ENCODE data around the gene SPIRE2. TPM values are rescaled to one million over a fixed set of nuclear protein-coding genes. Genes with fewer than 3 reads are reported as not detected.

Gene SPIRE2
- polyA plus RNA-seq, 1 donor (not counting 4 experiments of a cell fraction or from before 2014, with no cell fraction given), result 1.1 TPM

DNA sequence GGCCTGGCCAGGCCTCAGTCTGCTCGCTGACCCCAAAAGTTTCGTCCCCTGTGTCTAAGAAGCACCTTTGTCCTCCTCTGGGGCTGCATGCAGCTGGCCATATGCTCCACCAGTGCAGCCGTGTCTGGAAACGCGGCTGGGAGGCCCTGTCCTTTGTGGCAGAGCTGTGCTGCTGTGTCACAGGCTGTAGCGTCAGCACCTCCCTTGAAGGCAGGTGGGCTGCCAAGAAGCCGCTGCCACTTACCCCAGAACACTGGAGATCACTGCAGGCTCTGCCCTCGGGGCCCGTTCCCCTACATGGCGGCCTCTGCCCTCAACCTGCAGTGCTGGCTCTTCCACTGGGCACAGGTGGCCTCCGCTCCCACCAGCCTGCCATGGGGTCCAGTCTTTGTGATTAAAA, 74.7 kb downstream of the SPIRE2 start:
- no peak overlapping the region for H3K4me2 ChIP-seq (ENCODE audit: control insufficient read depth, extremely low read depth, insufficient read depth, low read depth, low read length)
- dilution Hi-C loops (cut with MboI; ENCODE audit: extremely low pct_ligation_motif_present, low sequenced_read_pairs), result no loop called here
- H3K79me2 ChIP-seq (ENCODE audit: control insufficient read depth, insufficient read depth, low read length), result no peaks in the 10 kb centered on the region
- H3K27me3 ChIP-seq (ENCODE audit: control insufficient read depth, extremely low read depth, insufficient read depth, low read length), result no peaks in the 10 kb centered on the region
- peaks cover 4% of the 10 kb centered on the region for H4K20me1 ChIP-seq (ENCODE audit: control insufficient read depth, extremely low read depth, insufficient read depth, low read length)
- no peaks in the 10 kb centered on the region for H3K4me1 ChIP-seq (ENCODE audit: control insufficient read depth, extremely low read depth, insufficient read depth, low read length)
- H3K9me3 ChIP-seq (ENCODE audit: control insufficient read depth, low read depth, low read length), result no peaks in the 10 kb centered on the region
- H3K36me3 ChIP-seq (ENCODE audit: control insufficient read depth in 2 of 2, extremely low read depth in 1 of 2, insufficient read depth in 2 of 2, low read length in 2 of 2), result peaks cover 30 to 47% of the 10 kb centered on the region in 2 experiments
- H3K4me3 ChIP-seq (ENCODE audit: control insufficient read depth in 2 of 3, extremely low read depth in 1 of 3, insufficient read depth in 2 of 3, low read depth in 1 of 3, low read length in 3 of 3), result no peak overlapping the region
- TF ChIP-seq EZH2 (IDR thresholded peaks at IDR 0.05; ENCODE audit: low read length) (no peak), CTCF (optimal IDR thresholded peaks at IDR 0.05 in 1 of 3, IDR thresholded peaks at IDR 0.05 in 1 of 3, conservative IDR thresholded peaks at IDR 0.05 in 1 of 3; ENCODE audit: extremely low read depth in 1 of 3, insufficient read depth in 2 of 3, low read length in 3 of 3) (no peak)
- H2AFZ ChIP-seq (ENCODE audit: control insufficient read depth, low read length), result no peak overlapping the region
- FAIRE-seq, result no peak
- H3K9me1 ChIP-seq (ENCODE audit: control insufficient read depth, extremely low read depth, insufficient read depth, low read length), result no peaks in the 10 kb centered on the region
- H3K9ac ChIP-seq (ENCODE audit: control insufficient read depth, extremely low read depth, insufficient read depth, low read length), result no peak overlapping the region
- DNase-seq (ENCODE audit: low read depth, low spot score), result no peak
- H3K27ac ChIP-seq (ENCODE audit: control insufficient read depth, insufficient read depth, low read length), result no peak overlapping the region

DNA sequence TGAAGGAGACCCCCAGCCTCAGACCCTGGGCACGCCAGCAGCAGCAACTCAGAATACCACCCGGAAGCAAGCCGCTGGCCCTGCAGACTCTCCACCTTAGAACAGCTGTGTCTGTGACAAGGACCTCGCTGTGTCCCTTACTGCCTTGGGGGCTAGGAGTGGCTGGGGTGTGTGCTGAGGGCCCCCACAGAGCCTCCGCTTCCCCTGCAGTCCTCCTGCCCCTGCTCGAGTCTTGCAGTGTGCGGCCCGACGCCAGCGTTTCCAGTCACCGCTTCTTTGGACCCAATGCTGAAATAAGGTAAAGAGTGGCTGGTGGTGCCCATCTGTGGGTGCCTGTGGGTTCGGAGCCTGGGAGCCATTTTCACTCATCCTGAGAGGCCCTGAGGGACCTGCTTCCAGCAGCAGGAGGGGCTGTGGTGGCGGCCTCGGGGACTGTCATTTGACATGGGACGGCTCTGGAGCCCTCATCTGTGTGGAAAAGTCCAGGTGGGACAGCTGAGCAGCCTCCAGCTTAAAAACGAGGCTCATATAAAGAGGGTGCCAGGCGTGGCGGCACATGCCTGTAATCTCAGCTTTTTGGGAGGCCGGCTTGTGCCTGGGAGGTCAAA, 75.7 kb downstream of the SPIRE2 start:
- no peak overlapping the region for H3K4me2 ChIP-seq (ENCODE audit: control insufficient read depth, extremely low read depth, insufficient read depth, low read depth, low read length)
- H3K27ac ChIP-seq (ENCODE audit: control insufficient read depth, insufficient read depth, low read length), result no peak overlapping the region
- H3K9me1 ChIP-seq (ENCODE audit: control insufficient read depth, extremely low read depth, insufficient read depth, low read length), result no peaks in the 10 kb centered on the region
- FAIRE-seq (no peak), DNase-seq (ENCODE audit: low read depth, low spot score) (no peak)
- no peaks in the 10 kb centered on the region for H3K27me3 ChIP-seq (ENCODE audit: control insufficient read depth, extremely low read depth, insufficient read depth, low read length)
- no peaks in the 10 kb centered on the region for H3K4me1 ChIP-seq (ENCODE audit: control insufficient read depth, extremely low read depth, insufficient read depth, low read length)
- no peaks in the 10 kb centered on the region for H3K79me2 ChIP-seq (ENCODE audit: control insufficient read depth, insufficient read depth, low read length)
- H3K9me3 ChIP-seq (ENCODE audit: control insufficient read depth, low read depth, low read length), result no peaks in the 10 kb centered on the region
- TF ChIP-seq CTCF (optimal IDR thresholded peaks at IDR 0.05 in 1 of 3, IDR thresholded peaks at IDR 0.05 in 1 of 3, conservative IDR thresholded peaks at IDR 0.05 in 1 of 3; ENCODE audit: extremely low read depth in 1 of 3, insufficient read depth in 2 of 3, low read length in 3 of 3) (no peak), EZH2 (IDR thresholded peaks at IDR 0.05; ENCODE audit: low read length) (no peak)
- peaks cover 28 to 45% of the 10 kb centered on the region in 2 experiments for H3K36me3 ChIP-seq (ENCODE audit: control insufficient read depth in 2 of 2, extremely low read depth in 1 of 2, insufficient read depth in 2 of 2, low read length in 2 of 2)
- H3K9ac ChIP-seq (ENCODE audit: control insufficient read depth, extremely low read depth, insufficient read depth, low read length), result no peak overlapping the region
- H4K20me1 ChIP-seq (ENCODE audit: control insufficient read depth, extremely low read depth, insufficient read depth, low read length), result peaks cover 4% of the 10 kb centered on the region
- H3K4me3 ChIP-seq (ENCODE audit: control insufficient read depth in 2 of 3, extremely low read depth in 1 of 3, insufficient read depth in 2 of 3, low read depth in 1 of 3, low read length in 3 of 3), result no peak overlapping the region
- dilution Hi-C loops (cut with MboI; ENCODE audit: extremely low pct_ligation_motif_present, low sequenced_read_pairs), result no loop called here
- H2AFZ ChIP-seq (ENCODE audit: control insufficient read depth, low read length), result no peak overlapping the region
